ENCODE data around the gene OR51G2.

Gene OR51G2

DNA sequence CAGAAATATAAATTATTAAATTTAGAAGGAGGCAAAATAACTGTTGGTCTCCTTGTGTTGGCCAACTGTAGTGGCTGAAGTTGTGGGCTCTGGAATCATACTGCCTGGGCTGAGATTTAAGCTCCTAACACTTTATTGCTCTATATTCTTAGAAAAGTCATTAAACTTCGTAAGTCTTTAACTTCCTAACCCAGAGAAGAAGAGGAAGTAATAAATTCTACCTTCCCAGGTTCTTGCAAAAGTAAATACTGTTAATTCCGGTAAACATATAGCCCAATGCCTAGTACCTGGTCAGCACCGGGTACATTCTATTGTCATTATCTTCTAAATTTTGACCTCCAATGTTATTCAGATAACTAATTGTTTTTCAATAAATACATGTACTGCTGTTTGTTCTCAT is 33.0 kb downstream of the OR51G2 start:
- H3K79me1 ChIP-seq (ENCODE audit: low read length): no peaks in the 10 kb centered on the region
- H3K4me1 ChIP-seq (ENCODE audit: control insufficient read depth in 1 of 2, insufficient read depth in 2 of 2, low read length in 2 of 2): peaks cover 0 to 3% of the 10 kb centered on the region in 2 experiments
- no peak overlapping the region for H4K91ac ChIP-seq (ENCODE audit: low read depth, low read length)
- no peak overlapping the region for H2AFZ ChIP-seq (ENCODE audit: insufficient read depth, low read length, poor library complexity)
- H3K36me3 ChIP-seq (ENCODE audit: control insufficient read depth in 1 of 2, insufficient read depth in 2 of 2, low read length in 2 of 2): no peaks in the 10 kb centered on the region
- H3K23ac ChIP-seq (ENCODE audit: low read length): no peak overlapping the region
- no peaks in the 10 kb centered on the region for H3K9me3 ChIP-seq (ENCODE audit: insufficient read depth, low read depth, low read length)
- no peak overlapping the region for H2BK120ac ChIP-seq (ENCODE audit: insufficient read depth, low read length, poor library complexity)
- H2BK12ac ChIP-seq (ENCODE audit: low read length): no peak overlapping the region
- H3K4me2 ChIP-seq (ENCODE audit: low read length): no peak overlapping the region
- H3K18ac ChIP-seq (ENCODE audit: low read length): no peak overlapping the region
- WGBS (ENCODE audit: extremely low coverage, insufficient coverage, insufficient read length): no CpG with 5 or more reads among the region's 3 CpGs
- no peak overlapping the region for H2BK5ac ChIP-seq (ENCODE audit: low read depth, low read length, poor library complexity)
- H3K9ac ChIP-seq (ENCODE audit: low read length): no peak overlapping the region
- H3K27ac ChIP-seq (ENCODE audit: low read depth, low read length): no peak overlapping the region
- H3K79me2 ChIP-seq (ENCODE audit: control insufficient read depth, insufficient read depth, low read length, poor library complexity): no peaks in the 10 kb centered on the region
- H3K4me3 ChIP-seq (ENCODE audit: low read depth, low read length): no peak overlapping the region
- no peak overlapping the region for H3K14ac ChIP-seq (ENCODE audit: low read length)
- no peak overlapping the region for H4K12ac ChIP-seq (ENCODE audit: low read depth, low read length)
- no peak overlapping the region for H3K4ac ChIP-seq (ENCODE audit: low read depth, low read length)
- H4K8ac ChIP-seq (ENCODE audit: low read depth, low read length): no peak overlapping the region
- H3K27me3 ChIP-seq (ENCODE audit: insufficient read depth, low read length): no peaks in the 10 kb centered on the region
- DNase-seq: no peak
- no peak overlapping the region for H2AK5ac ChIP-seq (ENCODE audit: low read length)

DNA sequence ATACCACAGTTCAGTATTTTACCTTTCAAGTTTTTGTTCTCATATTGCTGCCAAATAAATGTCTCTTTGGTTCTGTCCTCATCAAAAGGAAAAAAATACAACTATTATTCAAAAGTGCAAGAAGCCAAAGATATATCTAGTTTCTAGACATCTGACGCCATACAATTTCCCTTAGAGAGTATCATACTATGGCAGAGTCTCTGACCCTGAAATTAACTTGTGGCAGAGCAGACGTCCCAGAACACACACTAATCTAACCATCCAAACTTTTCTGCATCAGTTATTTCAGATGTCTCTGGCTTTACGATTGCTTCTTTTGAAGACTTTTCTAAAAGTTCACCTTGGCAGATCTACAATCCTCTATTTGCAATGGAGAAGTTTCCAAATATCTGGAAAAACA is 34.8 kb downstream of the OR51G2 start:
- Histone ChIP-seq H3K14ac (ENCODE audit: low read length) (no peak overlapping the region), H3K4me1 (ENCODE audit: control insufficient read depth in 1 of 2, insufficient read depth in 2 of 2, low read length in 2 of 2) (peaks cover 0 to 3% of the 10 kb centered on the region in 2 experiments), H3K9me3 (ENCODE audit: insufficient read depth, low read depth, low read length) (no peaks in the 10 kb centered on the region), H3K36me3 (ENCODE audit: control insufficient read depth in 1 of 2, insufficient read depth in 2 of 2, low read length in 2 of 2) (no peaks in the 10 kb centered on the region), H3K27me3 (ENCODE audit: insufficient read depth, low read length) (no peaks in the 10 kb centered on the region), H4K8ac (ENCODE audit: low read depth, low read length) (no peak overlapping the region), H3K79me1 (ENCODE audit: low read length) (no peaks in the 10 kb centered on the region), H2AK5ac (ENCODE audit: low read length) (no peak overlapping the region), H2AFZ (ENCODE audit: insufficient read depth, low read length, poor library complexity) (no peak overlapping the region), H2BK12ac (ENCODE audit: low read length) (no peak overlapping the region), H3K4me2 (ENCODE audit: low read length) (no peak overlapping the region), H3K4me3 (ENCODE audit: low read depth, low read length) (no peak overlapping the region), H4K12ac (ENCODE audit: low read depth, low read length) (no peak overlapping the region), H3K18ac (ENCODE audit: low read length) (no peak overlapping the region), H3K79me2 (ENCODE audit: control insufficient read depth, insufficient read depth, low read length, poor library complexity) (no peaks in the 10 kb centered on the region), H3K9ac (ENCODE audit: low read length) (no peak overlapping the region), H4K91ac (ENCODE audit: low read depth, low read length) (no peak overlapping the region), H2BK5ac (ENCODE audit: low read depth, low read length, poor library complexity) (no peak overlapping the region), H3K23ac (ENCODE audit: low read length) (no peak overlapping the region), H3K4ac (ENCODE audit: low read depth, low read length) (no peak overlapping the region), H3K27ac (ENCODE audit: low read depth, low read length) (no peak overlapping the region), H2BK120ac (ENCODE audit: insufficient read depth, low read length, poor library complexity) (no peak overlapping the region)
- no CpG with 5 or more reads among the region's 3 CpGs for WGBS (ENCODE audit: extremely low coverage, insufficient coverage, insufficient read length)
- DNase-seq: no peak

DNA sequence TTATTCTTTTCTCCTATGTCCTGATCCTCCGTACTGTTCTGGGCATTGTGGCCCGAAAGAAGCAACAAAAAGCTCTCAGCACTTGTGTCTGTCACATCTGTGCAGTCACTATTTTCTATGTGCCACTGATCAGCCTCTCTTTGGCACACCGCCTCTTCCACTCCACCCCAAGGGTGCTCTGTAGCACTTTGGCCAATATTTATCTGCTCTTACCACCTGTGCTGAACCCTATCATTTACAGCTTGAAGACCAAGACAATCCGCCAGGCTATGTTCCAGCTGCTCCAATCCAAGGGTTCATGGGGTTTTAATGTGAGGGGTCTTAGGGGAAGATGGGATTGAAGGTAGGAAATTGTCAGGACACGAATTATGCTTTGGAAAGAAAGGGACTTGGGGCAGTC is 36.6 kb downstream of the OR51G2 start:
- H3K18ac ChIP-seq (ENCODE audit: low read length): no peak overlapping the region
- H3K9ac ChIP-seq (ENCODE audit: low read length): no peak overlapping the region
- no peak overlapping the region for H3K23ac ChIP-seq (ENCODE audit: low read length)
- no peak for DNase-seq
- WGBS (ENCODE audit: extremely low coverage, insufficient coverage, insufficient read length): no CpG with 5 or more reads among the region's 5 CpGs
- no peak overlapping the region for H3K14ac ChIP-seq (ENCODE audit: low read length)
- no peak overlapping the region for H4K91ac ChIP-seq (ENCODE audit: low read depth, low read length)
- no peak overlapping the region for H3K27ac ChIP-seq (ENCODE audit: low read depth, low read length)
- H2BK12ac ChIP-seq (ENCODE audit: low read length): no peak overlapping the region
- no peaks in the 10 kb centered on the region for H3K79me2 ChIP-seq (ENCODE audit: control insufficient read depth, insufficient read depth, low read length, poor library complexity)
- H2BK120ac ChIP-seq (ENCODE audit: insufficient read depth, low read length, poor library complexity): no peak overlapping the region
- H3K4me3 ChIP-seq (ENCODE audit: low read depth, low read length): no peak overlapping the region
- H3K4me1 ChIP-seq (ENCODE audit: control insufficient read depth in 1 of 2, insufficient read depth in 2 of 2, low read length in 2 of 2): peaks cover 0 to 3% of the 10 kb centered on the region in 2 experiments
- no peaks in the 10 kb centered on the region for H3K27me3 ChIP-seq (ENCODE audit: insufficient read depth, low read length)
- H4K8ac ChIP-seq (ENCODE audit: low read depth, low read length): no peak overlapping the region
- no peak overlapping the region for H2BK5ac ChIP-seq (ENCODE audit: low read depth, low read length, poor library complexity)
- no peak overlapping the region for H3K4me2 ChIP-seq (ENCODE audit: low read length)
- H2AK5ac ChIP-seq (ENCODE audit: low read length): no peak overlapping the region
- H4K12ac ChIP-seq (ENCODE audit: low read depth, low read length): no peak overlapping the region
- no peaks in the 10 kb centered on the region for H3K36me3 ChIP-seq (ENCODE audit: control insufficient read depth in 1 of 2, insufficient read depth in 2 of 2, low read length in 2 of 2)
- H2AFZ ChIP-seq (ENCODE audit: insufficient read depth, low read length, poor library complexity): no peak overlapping the region
- H3K79me1 ChIP-seq (ENCODE audit: low read length): no peaks in the 10 kb centered on the region
- no peaks in the 10 kb centered on the region for H3K9me3 ChIP-seq (ENCODE audit: insufficient read depth, low read depth, low read length)
- H3K4ac ChIP-seq (ENCODE audit: low read depth, low read length): no peak overlapping the region

DNA sequence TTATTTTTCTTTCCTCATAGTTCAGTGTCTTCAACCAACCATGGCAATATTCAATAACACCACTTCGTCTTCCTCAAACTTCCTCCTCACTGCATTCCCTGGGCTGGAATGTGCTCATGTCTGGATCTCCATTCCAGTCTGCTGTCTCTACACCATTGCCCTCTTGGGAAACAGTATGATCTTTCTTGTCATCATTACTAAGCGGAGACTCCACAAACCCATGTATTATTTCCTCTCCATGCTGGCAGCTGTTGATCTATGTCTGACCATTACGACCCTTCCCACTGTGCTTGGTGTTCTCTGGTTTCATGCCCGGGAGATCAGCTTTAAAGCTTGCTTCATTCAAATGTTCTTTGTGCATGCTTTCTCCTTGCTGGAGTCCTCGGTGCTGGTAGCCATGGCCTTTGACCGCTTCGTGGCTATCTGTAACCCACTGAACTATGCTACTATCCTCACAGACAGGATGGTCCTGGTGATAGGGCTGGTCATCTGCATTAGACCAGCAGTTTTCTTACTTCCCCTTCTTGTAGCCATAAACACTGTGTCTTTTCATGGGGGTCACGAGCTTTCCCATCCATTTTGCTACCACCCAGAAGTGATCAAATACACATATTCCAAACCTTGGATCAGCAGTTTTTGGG is 37.2 kb downstream of the OR51G2 start, which contains the start of gene OR51T1:
OR51T1 (plus strand) TSS at position 41 of the 641 bp plus-strand sequence; CDS start at position 41, 0 bp downstream.
- Histone ChIP-seq H4K12ac (ENCODE audit: low read depth, low read length) (no peak within 1 kb of the TSS), H3K27me3 (ENCODE audit: insufficient read depth, low read length) (no peaks in the 10 kb centered on the region), H3K79me1 (ENCODE audit: low read length) (no peaks in the 10 kb centered on the region), H3K18ac (ENCODE audit: low read length) (no peak within 1 kb of the TSS), H3K9me3 (ENCODE audit: insufficient read depth, low read depth, low read length) (no peaks in the 10 kb centered on the region), H2BK12ac (ENCODE audit: low read length) (no peak within 1 kb of the TSS), H4K91ac (ENCODE audit: low read depth, low read length) (no peak within 1 kb of the TSS), H3K4me2 (ENCODE audit: low read length) (no peak within 1 kb of the TSS), H3K14ac (ENCODE audit: low read length) (no peak within 1 kb of the TSS), H2BK120ac (ENCODE audit: insufficient read depth, low read length, poor library complexity) (no peak within 1 kb of the TSS), H3K4ac (ENCODE audit: low read depth, low read length) (no peak within 1 kb of the TSS), H3K36me3 (ENCODE audit: control insufficient read depth in 1 of 2, insufficient read depth in 2 of 2, low read length in 2 of 2) (no peaks in the 10 kb centered on the region), H2AK5ac (ENCODE audit: low read length) (no peak within 1 kb of the TSS), H2AFZ (ENCODE audit: insufficient read depth, low read length, poor library complexity) (no peak within 1 kb of the TSS), H4K8ac (ENCODE audit: low read depth, low read length) (no peak within 1 kb of the TSS), H3K27ac (ENCODE audit: low read depth, low read length) (no peak within 1 kb of the TSS), H3K4me1 (ENCODE audit: control insufficient read depth in 1 of 2, insufficient read depth in 2 of 2, low read length in 2 of 2) (peaks cover 0 to 3% of the 10 kb centered on the region in 2 experiments), H2BK5ac (ENCODE audit: low read depth, low read length, poor library complexity) (no peak within 1 kb of the TSS), H3K79me2 (ENCODE audit: control insufficient read depth, insufficient read depth, low read length, poor library complexity) (no peaks in the 10 kb centered on the region), H3K23ac (ENCODE audit: low read length) (no peak within 1 kb of the TSS), H3K9ac (ENCODE audit: low read length) (no peak within 1 kb of the TSS), H3K4me3 (ENCODE audit: low read depth, low read length) (no peak within 1 kb of the TSS)
- no CpG with 5 or more reads among the region's 8 CpGs for WGBS (ENCODE audit: extremely low coverage, insufficient coverage, insufficient read length)
- no peak for DNase-seq

Data from trophoblast cell (in vitro differentiated cells and primary cell).